Cardiac fibroblast (primary cell): ENCODE measurements around the gene DOCK11.

Experiments
- DNase-seq, 2 donors: peaks; one replicate each; pipeline versions ENCODE4 v3.0.0 to v3.0.0-alpha.2; 2010; ENCODE audit warnings: low read depth in 2 of 2
- H3K4me3 ChIP-seq, 2 donors: replicated peaks in 1 of 2; 1 replicate in 1 of 2; 2 replicates in 1 of 2; pipeline ENCODE4 v1.5.1; 2011; ENCODE audit warnings: low read depth in 2 of 2, low read length in 2 of 2, mild to moderate bottlenecking in 2 of 2, moderate library complexity in 1 of 2
- CTCF ChIP-seq: IDR thresholded peaks from one replicate; pipeline ENCODE4 v1.5.1; 2011; ENCODE audit warnings: low read depth, mild to moderate bottlenecking, low read length, inconsistent platforms

The DOCK11 gene

GRCh38 chrX:118541482-118541881, 45.9 kb downstream of the DOCK11 start:
- no peak overlapping the region for H3K4me3 ChIP-seq
- DNase-seq = no peak
- TF ChIP-seq CTCF = no peak

GRCh38 chrX:118545510-118545909, 49.9 kb downstream of the DOCK11 start:
- peak in 1 of 2 donors; percentile 20 for DNase-seq
- H3K4me3 ChIP-seq = no peak overlapping the region
- no peak for TF ChIP-seq CTCF

- H3K4me3 ChIP-seq = no peak overlapping the region
- no peak for TF ChIP-seq CTCF
- DNase-seq = no peak
Observed at GRCh38 chrX:118548841-118549240, 53.2 kb downstream of the DOCK11 start.

GRCh38 chrX:118550792-118551191, 55.2 kb downstream of the DOCK11 start:
- no peak for TF ChIP-seq CTCF
- no peak for DNase-seq
- H3K4me3 ChIP-seq = no peak overlapping the region

GRCh38 chrX:118551426-118551825, 55.8 kb downstream of the DOCK11 start:
- no peak for TF ChIP-seq CTCF
- no peak for DNase-seq
- no peak overlapping the region for H3K4me3 ChIP-seq

- no peak for TF ChIP-seq CTCF
- peak; percentile 64 to 82 for DNase-seq
- H3K4me3 ChIP-seq = no peak overlapping the region
Observed at GRCh38 chrX:118552121-118552900, 56.7 kb downstream of the DOCK11 start.
